Measurements from ENCODE around the gene UMAD1. TPM values are rescaled to one million over a fixed set of nuclear protein-coding genes. Genes with fewer than 3 reads are reported as not detected.

The UMAD1 gene
- total and polyA plus RNA-seq, 12 donors: 3.5 to 24.7 (median 17.0) TPM

- Histone ChIP-seq H3K4me1 (no peaks in the 10 kb centered on the region), H3K27ac (no peak overlapping the region), H3K27me3 (no peaks in the 10 kb centered on the region), H3K36me3 (no peaks in the 10 kb centered on the region), H3K4me3 (no peak overlapping the region), H3K9me3 (peaks cover 0 to 7% (median 0%) of the 10 kb centered on the region in 11 donors)
- TF ChIP-seq CTCF (IDR thresholded peaks at IDR 0.05): no peak
- intact Hi-C loops (cut with DNase I): no loop called here
- DNase-seq (no peak), ATAC-seq (no peak)
- WGBS, 2 donors: 82 to 87% methylated on average over 1 of the region's 1 CpG
These were observed 12.1 kb upstream of the UMAD1 start for GRCh38 chr7:7628476-7628875.

- 98 to 100% methylated on average over 1 of the region's 1 CpG for WGBS, 2 donors
- TF ChIP-seq CTCF (IDR thresholded peaks at IDR 0.05): no peak
- intact Hi-C loops (cut with DNase I): no loop called here
- Histone ChIP-seq H3K27me3 (no peaks in the 10 kb centered on the region), H3K9me3 (peaks cover 0 to 7% (median 0%) of the 10 kb centered on the region in 11 donors), H3K4me1 (no peaks in the 10 kb centered on the region), H3K27ac (no peak overlapping the region), H3K36me3 (peaks cover 0 to 7% (median 0%) of the 10 kb centered on the region in 9 donors), H3K4me3 (no peak overlapping the region)
- no peak for ATAC-seq
- DNase-seq: no peak
These were observed 9.8 kb upstream of the UMAD1 start for GRCh38 chr7:7630626-7631329.

- Histone ChIP-seq H3K9me3 (no peaks in the 10 kb centered on the region), H3K4me1 (peaks cover 2 to 28% (median 18%) of the 10 kb centered on the region in 9 donors), H3K36me3 (peaks cover 0 to 29% (median 3%) of the 10 kb centered on the region in 9 donors), H3K4me3 (peak overlapping the region in 9 of 10 donors; percentile 69 to 94 (median 78)), H3K27me3 (no peaks in the 10 kb centered on the region), H3K27ac (peak overlapping the region in 8 of 10 donors; percentile 52 to 94 (median 88))
- WGBS, 2 donors: 22 to 26% methylated on average over 5 of the region's 5 CpGs
- TF ChIP-seq CTCF (IDR thresholded peaks at IDR 0.05): no peak
- DNase-seq (no peak), ATAC-seq (no peak)
- intact Hi-C loops (cut with DNase I): loop anchor here in 1 of 10 donors (2.0 kb wide), 1 partner anchor 63 kb away; no protein-coding TSS in a partner anchor
These were observed 1.1 kb upstream of the UMAD1 start for GRCh38 chr7:7639421-7639820.

GRCh38 chr7:7639847-7640220 lies 718 bp upstream of the UMAD1 start:
- Histone ChIP-seq H3K4me3 (peak overlapping the region; percentile 56 to 94 (median 78)), H3K36me3 (peaks cover 0 to 28% (median 3%) of the 10 kb centered on the region in 9 donors), H3K27ac (peak overlapping the region; percentile 45 to 94 (median 84)), H3K4me1 (peaks cover 2 to 28% (median 18%) of the 10 kb centered on the region in 9 donors), H3K9me3 (no peaks in the 10 kb centered on the region), H3K27me3 (no peaks in the 10 kb centered on the region)
- intact Hi-C loops (cut with DNase I): loop anchor here in 3 of 10 donors (2.0 to 5.0 kb wide), 5 partner anchors 63 to 458 kb away; partner anchors contain the start of genes MIOS (in 2 of the 3), C1GALT1 (in 1 of the 3) and GLCCI1 (in 1 of the 3)
- 0% methylated on average over 19 of the region's 19 CpGs for WGBS, 2 donors
- ATAC-seq (no peak), DNase-seq (no peak)
- TF ChIP-seq CTCF (IDR thresholded peaks at IDR 0.05): no peak
